GM12872 (cell line): ENCODE data around the gene ST3GAL5.

Source experiments
- CTCF ChIP-seq: IDR thresholded peaks from 3 replicates; pipeline ENCODE4 v1.5.1; 2011; ENCODE audit warnings: low read depth, mild to moderate bottlenecking, low read length, moderate library complexity; ENCODE audit not compliant: insufficient read depth

ST3GAL5 gene

GRCh38 chr2:85913884-85914881 is 25.4 kb upstream of the ST3GAL5 start:
- TF ChIP-seq CTCF = no peak

GRCh38 chr2:85911814-85912692 is 23.3 kb upstream of the ST3GAL5 start:
- no peak for TF ChIP-seq CTCF

- no peak for TF ChIP-seq CTCF
Observed at GRCh38 chr2:85911097-85911496, 22.3 kb upstream of the ST3GAL5 start.

GRCh38 chr2:85909005-85909404 is 20.2 kb upstream of the ST3GAL5 start:
- no peak for TF ChIP-seq CTCF

GRCh38 chr2:85908506-85908905 is 19.7 kb upstream of the ST3GAL5 start:
- no peak for TF ChIP-seq CTCF

- no peak for TF ChIP-seq CTCF
Observed at GRCh38 chr2:85907671-85908157, 18.9 kb upstream of the ST3GAL5 start.

- TF ChIP-seq CTCF = no peak
Observed at GRCh38 chr2:85906748-85907147, 18.0 kb upstream of the ST3GAL5 start.
